Neural cell (in vitro differentiated cells): ENCODE measurements around the gene HABP4. TPM values are rescaled to one million over a fixed set of nuclear protein-coding genes. Genes with fewer than 3 reads are reported as not detected.

Experiments used
- H2AFZ ChIP-seq: fragments of 200-600, 300-800 bp; sonication (generic), shearing (Covaris generic); 2 replicates; pipeline ENCODE4 v1.6.0; 2014; ENCODE audit warnings: low read depth, mild to moderate bottlenecking, antibody characterized with exemption, low read length, moderate library complexity
- H3F3A ChIP-seq: fragments of 200-600 bp; shearing (Covaris generic); 2 replicates; pipeline ENCODE4 v1.6.1; 2016; ENCODE audit warnings: mild to moderate bottlenecking, moderate library complexity, mixed read lengths, antibody characterized with exemption, low read length; ENCODE audit not compliant: insufficient read depth, poor library complexity, severe bottlenecking
- H3K27ac ChIP-seq: fragments of 200-600, 300-800 bp; sonication (generic), shearing (Covaris generic); 2 replicates; pipeline ENCODE4 v1.5.1; 2014; ENCODE audit warnings: mild to moderate bottlenecking, low read length, moderate library complexity
- H3K27me3 ChIP-seq: fragments of 300-800, 200-600 bp; sonication (generic), shearing (Covaris generic); 2 replicates; pipeline ENCODE4 v1.6.0; 2014; ENCODE audit warnings: mild to moderate bottlenecking, low read depth, low read length, moderate library complexity; ENCODE audit not compliant: insufficient read depth
- H3K36me3 ChIP-seq: fragments of 300-800, 200-600 bp; sonication (generic), shearing (Covaris generic); 2 replicates; pipeline ENCODE4 v1.5.1; 2014; ENCODE audit warnings: mild to moderate bottlenecking, antibody characterized with exemption, low read length, moderate library complexity; ENCODE audit not compliant: insufficient read depth
- H3K4me2 ChIP-seq: fragments of 300-800, 200-600 bp; sonication (generic), shearing (Covaris generic); 2 replicates; pipeline ENCODE4 v1.6.0; 2014; ENCODE audit warnings: mild to moderate bottlenecking, low read length
- H3K4me3 ChIP-seq: fragments of 300-800, 200-600 bp; sonication (generic), shearing (Covaris generic); 2 replicates; pipeline ENCODE4 v1.5.1; 2014; ENCODE audit warnings: mild to moderate bottlenecking, low read length, moderate library complexity
- H3K79me2 ChIP-seq: fragments of 200-600 bp; shearing (Covaris generic); replicated peaks from 2 replicates; pipeline ENCODE4 v1.6.0; 2014; ENCODE audit warnings: mild to moderate bottlenecking, low read length, moderate library complexity; ENCODE audit not compliant: insufficient read depth
- H3K9ac ChIP-seq: fragments of 300-800, 200-600 bp; sonication (generic), shearing (Covaris generic); 2 replicates; pipeline ENCODE4 v1.6.1; 2016; ENCODE audit warnings: mild to moderate bottlenecking, low read length, mixed read lengths
- H3K9me2 ChIP-seq: fragments of 200-600 bp; shearing (Covaris generic); 2 replicates; pipeline ENCODE4 v1.6.1; 2016; ENCODE audit warnings: mild to moderate bottlenecking, low read length, mixed read lengths; ENCODE audit not compliant: insufficient read depth
- H3K9me3 ChIP-seq: fragments of 200-600, 300-800 bp; sonication (generic), shearing (Covaris generic); 2 replicates; pipeline ENCODE4 v1.6.1; 2016; ENCODE audit warnings: mild to moderate bottlenecking, mixed run types, low read length, moderate library complexity, mixed read lengths
- H4K20me1 ChIP-seq: fragments of 200-600 bp; shearing (Covaris generic); 2 replicates; pipeline ENCODE4 v1.6.1; 2016; ENCODE audit warnings: mild to moderate bottlenecking, mixed run types; ENCODE audit not compliant: insufficient read depth
- EP300 ChIP-seq: fragments of 450-650 bp; conservative IDR thresholded peaks from 2 replicates; pipeline ENCODE4 v1.6.1; 2014; ENCODE audit warnings: antibody characterized with exemption, mild to moderate bottlenecking, moderate library complexity; ENCODE audit not compliant: poor library complexity, severe bottlenecking
- EZH2 ChIP-seq: fragments of 200-600, 300-800 bp; shearing (Covaris generic), sonication (generic); IDR thresholded peaks from 2 replicates; pipeline ENCODE4 v1.6.1; 2014; ENCODE audit warnings: antibody characterized with exemption, low read length, borderline replicate concordance, mild to moderate bottlenecking; ENCODE audit not compliant: insufficient read depth, poor library complexity, severe bottlenecking
- MXI1 ChIP-seq: fragments of 450-650 bp; conservative IDR thresholded peaks from 2 replicates; pipeline ENCODE4 v1.6.1; 2014; ENCODE audit warnings: antibody characterized with exemption, mild to moderate bottlenecking; ENCODE audit not compliant: poor library complexity, severe bottlenecking
- POLR2AphosphoS5 ChIP-seq: IDR thresholded peaks from 2 replicates; pipeline ENCODE4 v1.6.1; 2012
- RAD21 ChIP-seq: fragments of 450-650 bp; conservative IDR thresholded peaks from 2 replicates; pipeline ENCODE4 v1.6.1; 2014; ENCODE audit warnings: antibody characterized with exemption, mild to moderate bottlenecking, moderate library complexity
- SMC3 ChIP-seq: fragments of 450-650 bp; conservative IDR thresholded peaks from 2 replicates; pipeline ENCODE4 v1.6.1; 2014; ENCODE audit warnings: antibody characterized with exemption, mild to moderate bottlenecking, moderate library complexity; ENCODE audit not compliant: poor library complexity
- TAF1 ChIP-seq: IDR thresholded peaks from 2 replicates; pipeline ENCODE4 v1.6.1; 2012; ENCODE audit warnings: low read depth
- polyA plus RNA-seq: library from polyadenylated mRNA; depleted of rRNA; stranded (reverse); fragments of >200 nt; gene quantifications from 2 replicates; pipeline ENCODE4 v1.2.3, GENCODE V29; 2014
- TF ChIP-seq, protein P1 (sequence below): IDR thresholded peaks from 2 replicates; pipeline ENCODE4 v1.6.1; 2012; ENCODE audit warnings: borderline replicate concordance
- TF ChIP-seq, protein P2 (sequence below): fragments of 450-650 bp; IDR thresholded peaks from 2 replicates; pipeline ENCODE4 v1.5.1; 2014; ENCODE audit warnings: antibody characterized with exemption, mild to moderate bottlenecking, moderate library complexity; ENCODE audit not compliant: poor library complexity, severe bottlenecking

The HABP4 gene
- polyA plus RNA-seq, 1 donor from 2014 or later = 14.7 TPM

DNA sequence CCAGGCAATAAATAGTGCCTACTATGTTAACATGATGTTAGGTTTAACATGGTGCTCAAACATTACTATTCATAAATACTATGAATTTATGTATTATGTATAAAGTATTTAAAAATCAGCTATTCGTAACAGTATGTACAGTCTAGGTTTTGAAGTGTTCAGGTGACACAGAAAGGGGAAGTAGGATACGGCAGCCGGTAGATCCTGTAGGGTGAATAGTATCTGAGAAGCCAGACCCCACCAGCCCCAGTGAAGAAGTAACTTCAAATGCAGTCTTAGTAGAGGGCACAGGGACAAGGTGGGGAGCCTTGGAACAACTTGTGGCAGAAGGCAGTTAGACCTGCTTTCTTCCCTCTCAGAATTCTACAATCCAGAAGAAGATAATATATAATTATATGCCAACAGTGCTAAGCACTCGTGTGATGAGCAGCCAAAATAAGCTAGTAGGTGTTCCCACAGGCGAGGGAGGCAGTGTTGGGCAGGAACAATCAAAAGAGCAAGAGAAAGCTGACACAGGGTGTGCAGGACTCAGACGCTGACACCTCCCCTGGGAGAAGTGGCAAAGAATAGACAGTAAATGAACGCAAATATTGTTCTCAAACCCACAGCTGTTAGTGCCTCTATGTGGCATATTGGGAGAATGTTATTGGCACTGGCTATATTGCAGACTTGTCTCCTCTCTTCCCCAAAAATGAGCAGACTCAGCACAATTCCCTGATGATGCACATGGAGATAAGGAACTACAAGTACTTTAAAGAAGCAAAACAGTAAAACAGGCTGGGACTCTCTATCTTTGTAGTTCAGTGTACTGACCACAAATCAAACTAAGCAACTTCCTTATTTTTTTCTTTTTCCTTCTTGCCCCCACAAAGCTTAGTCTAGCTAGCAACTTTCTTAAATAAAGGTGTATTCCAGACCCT, 36.4 kb upstream of the HABP4 start:
- H3K36me3 ChIP-seq = no peaks in the 10 kb centered on the region
- no peaks in the 10 kb centered on the region for H3K27me3 ChIP-seq
- no peaks in the 10 kb centered on the region for H3K9me2 ChIP-seq
- H3K27ac ChIP-seq = no peak overlapping the region
- peaks cover 23% of the 10 kb centered on the region for H3K79me2 ChIP-seq
- H3K9me3 ChIP-seq = no peaks in the 10 kb centered on the region
- H4K20me1 ChIP-seq = no peaks in the 10 kb centered on the region
- no peak for TF ChIP-seq EZH2
- TF ChIP-seq SMC3 = no peak
- H3K4me3 ChIP-seq = no peak overlapping the region
- no peak overlapping the region for H2AFZ ChIP-seq
- no peaks in the 10 kb centered on the region for H3F3A ChIP-seq
- H3K9ac ChIP-seq = no peak overlapping the region
- H3K4me2 ChIP-seq = no peak overlapping the region

DNA sequence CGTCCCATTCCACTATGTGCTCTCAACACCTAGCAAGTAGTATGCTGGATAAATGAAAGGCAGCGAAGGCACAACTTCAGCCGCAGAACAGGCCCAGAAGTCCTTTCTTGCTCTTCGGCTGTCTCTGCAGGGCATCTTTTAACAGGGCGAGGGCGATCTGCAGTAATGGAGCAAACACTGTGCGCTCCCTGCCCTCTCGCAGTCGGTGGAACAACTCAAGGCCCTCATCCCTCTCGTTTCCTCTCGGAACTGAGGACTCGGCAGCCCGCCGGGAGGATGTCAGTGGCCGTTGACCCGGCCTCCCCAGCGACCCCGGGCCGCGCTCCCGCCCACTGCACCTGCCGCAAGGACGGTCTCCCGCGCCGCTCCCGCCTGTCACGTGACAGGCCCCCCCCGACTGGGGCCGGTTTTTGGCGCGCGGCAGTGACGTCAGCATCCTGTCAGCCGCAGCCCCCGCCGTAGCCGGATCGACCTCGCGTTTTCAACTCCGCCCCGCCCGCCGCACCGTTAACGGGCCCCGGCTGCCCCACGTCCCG, 32.9 kb upstream of the HABP4 start:
- Histone ChIP-seq H4K20me1 (no peaks in the 10 kb centered on the region), H3K79me2 (peaks cover 13% of the 10 kb centered on the region), H3F3A (no peaks in the 10 kb centered on the region), H3K4me2 (peak overlapping the region; percentile 81), H3K27ac (peak overlapping the region; percentile 76), H3K9me3 (no peaks in the 10 kb centered on the region), H3K4me3 (peak overlapping the region; percentile 98), H3K27me3 (no peaks in the 10 kb centered on the region), H3K36me3 (no peaks in the 10 kb centered on the region), H3K9ac (peak overlapping the region; percentile 73), H3K9me2 (no peaks in the 10 kb centered on the region), H2AFZ (peak overlapping the region; percentile 77)
- TF ChIP-seq RAD21 = no peak
- no peak for TF ChIP-seq TAF1
- TF ChIP-seq, protein P1, sequence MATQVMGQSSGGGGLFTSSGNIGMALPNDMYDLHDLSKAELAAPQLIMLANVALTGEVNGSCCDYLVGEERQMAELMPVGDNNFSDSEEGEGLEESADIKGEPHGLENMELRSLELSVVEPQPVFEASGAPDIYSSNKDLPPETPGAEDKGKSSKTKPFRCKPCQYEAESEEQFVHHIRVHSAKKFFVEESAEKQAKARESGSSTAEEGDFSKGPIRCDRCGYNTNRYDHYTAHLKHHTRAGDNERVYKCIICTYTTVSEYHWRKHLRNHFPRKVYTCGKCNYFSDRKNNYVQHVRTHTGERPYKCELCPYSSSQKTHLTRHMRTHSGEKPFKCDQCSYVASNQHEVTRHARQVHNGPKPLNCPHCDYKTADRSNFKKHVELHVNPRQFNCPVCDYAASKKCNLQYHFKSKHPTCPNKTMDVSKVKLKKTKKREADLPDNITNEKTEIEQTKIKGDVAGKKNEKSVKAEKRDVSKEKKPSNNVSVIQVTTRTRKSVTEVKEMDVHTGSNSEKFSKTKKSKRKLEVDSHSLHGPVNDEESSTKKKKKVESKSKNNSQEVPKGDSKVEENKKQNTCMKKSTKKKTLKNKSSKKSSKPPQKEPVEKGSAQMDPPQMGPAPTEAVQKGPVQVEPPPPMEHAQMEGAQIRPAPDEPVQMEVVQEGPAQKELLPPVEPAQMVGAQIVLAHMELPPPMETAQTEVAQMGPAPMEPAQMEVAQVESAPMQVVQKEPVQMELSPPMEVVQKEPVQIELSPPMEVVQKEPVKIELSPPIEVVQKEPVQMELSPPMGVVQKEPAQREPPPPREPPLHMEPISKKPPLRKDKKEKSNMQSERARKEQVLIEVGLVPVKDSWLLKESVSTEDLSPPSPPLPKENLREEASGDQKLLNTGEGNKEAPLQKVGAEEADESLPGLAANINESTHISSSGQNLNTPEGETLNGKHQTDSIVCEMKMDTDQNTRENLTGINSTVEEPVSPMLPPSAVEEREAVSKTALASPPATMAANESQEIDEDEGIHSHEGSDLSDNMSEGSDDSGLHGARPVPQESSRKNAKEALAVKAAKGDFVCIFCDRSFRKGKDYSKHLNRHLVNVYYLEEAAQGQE = no peak
- TF ChIP-seq MXI1 = peak; percentile 86
- TF ChIP-seq SMC3 = peak; percentile 65
- peak; percentile 78 for TF ChIP-seq POLR2AphosphoS5
- TF ChIP-seq EP300 = peak; percentile 53
- TF ChIP-seq, protein P2, sequence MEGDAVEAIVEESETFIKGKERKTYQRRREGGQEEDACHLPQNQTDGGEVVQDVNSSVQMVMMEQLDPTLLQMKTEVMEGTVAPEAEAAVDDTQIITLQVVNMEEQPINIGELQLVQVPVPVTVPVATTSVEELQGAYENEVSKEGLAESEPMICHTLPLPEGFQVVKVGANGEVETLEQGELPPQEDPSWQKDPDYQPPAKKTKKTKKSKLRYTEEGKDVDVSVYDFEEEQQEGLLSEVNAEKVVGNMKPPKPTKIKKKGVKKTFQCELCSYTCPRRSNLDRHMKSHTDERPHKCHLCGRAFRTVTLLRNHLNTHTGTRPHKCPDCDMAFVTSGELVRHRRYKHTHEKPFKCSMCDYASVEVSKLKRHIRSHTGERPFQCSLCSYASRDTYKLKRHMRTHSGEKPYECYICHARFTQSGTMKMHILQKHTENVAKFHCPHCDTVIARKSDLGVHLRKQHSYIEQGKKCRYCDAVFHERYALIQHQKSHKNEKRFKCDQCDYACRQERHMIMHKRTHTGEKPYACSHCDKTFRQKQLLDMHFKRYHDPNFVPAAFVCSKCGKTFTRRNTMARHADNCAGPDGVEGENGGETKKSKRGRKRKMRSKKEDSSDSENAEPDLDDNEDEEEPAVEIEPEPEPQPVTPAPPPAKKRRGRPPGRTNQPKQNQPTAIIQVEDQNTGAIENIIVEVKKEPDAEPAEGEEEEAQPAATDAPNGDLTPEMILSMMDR = peak; percentile 48
- no peak for TF ChIP-seq EZH2
